ENCODE measurements around the gene SEM1. TPM values are rescaled to one million over a fixed set of nuclear protein-coding genes. Genes with fewer than 3 reads are reported as not detected.

SEM1 gene
- total and polyA plus RNA-seq, 3 experiments from 2014 or later, result 45.3 to 153 (median 48.6) TPM

GRCh38 chr7:96718107-96719003, 8.7 kb upstream of the SEM1 start:
- ChIA-PET POLR2A (no interaction called here), CTCF (no interaction called here)
- no peak for DNase-seq
- no peak overlapping the region for H3K27ac Mint-ChIP-seq
- H3K4me1 ChIP-seq (ENCODE audit: insufficient read depth, low read length), result no peaks in the 10 kb centered on the region
- H3K36me3 ChIP-seq (ENCODE audit: insufficient read depth, low read length), result no peaks in the 10 kb centered on the region
- H3K9me3 Mint-ChIP-seq, result peaks cover 0 to 8% (median 7%) of the 10 kb centered on the region in 5 donors
- H3K4me3 Mint-ChIP-seq, result no peak overlapping the region
- no peaks in the 10 kb centered on the region for H3K9me3 ChIP-seq (ENCODE audit: low read length)
- H3K27ac ChIP-seq (ENCODE audit: low read depth, low read length), result no peak overlapping the region
- H3K4me1 Mint-ChIP-seq, result no peaks in the 10 kb centered on the region
- H3K27me3 Mint-ChIP-seq, result peaks cover 34 to 76% of the 10 kb centered on the region in 2 donors
- no peaks in the 10 kb centered on the region for H3K36me3 Mint-ChIP-seq
- H3K4me3 ChIP-seq (ENCODE audit: low read length), result no peak overlapping the region
- H3K27me3 ChIP-seq (ENCODE audit: insufficient read depth, low read length, poor library complexity, severe bottlenecking), result peaks cover 7% of the 10 kb centered on the region

- peaks cover 13 to 22% (median 20%) of the 10 kb centered on the region in 3 donors for H3K4me1 Mint-ChIP-seq
- no peak for DNase-seq
- no peak overlapping the region for H3K4me3 Mint-ChIP-seq
- H3K4me3 ChIP-seq (ENCODE audit: low read length), result no peak overlapping the region
- H3K27ac ChIP-seq (ENCODE audit: low read depth, low read length), result no peak overlapping the region
- CTCF ChIA-PET, result no interaction called here
- peaks cover 0 to 10% (median 8%) of the 10 kb centered on the region in 3 donors for H3K36me3 Mint-ChIP-seq
- POLR2A ChIA-PET, result no interaction called here
- H3K27ac Mint-ChIP-seq, result no peak overlapping the region
- H3K9me3 Mint-ChIP-seq, result peaks cover 0 to 19% (median 13%) of the 10 kb centered on the region in 5 donors
- H3K36me3 ChIP-seq (ENCODE audit: insufficient read depth, low read length), result no peaks in the 10 kb centered on the region
- H3K27me3 ChIP-seq (ENCODE audit: insufficient read depth, low read length, poor library complexity, severe bottlenecking), result peaks cover 3% of the 10 kb centered on the region
- peaks cover 13 to 36% of the 10 kb centered on the region in 2 donors for H3K27me3 Mint-ChIP-seq
- H3K4me1 ChIP-seq (ENCODE audit: insufficient read depth, low read length), result peaks cover 11% of the 10 kb centered on the region
- H3K9me3 ChIP-seq (ENCODE audit: low read length), result no peaks in the 10 kb centered on the region
These were observed 3.4 kb upstream of the SEM1 start for GRCh38 chr7:96713037-96713436.

GRCh38 chr7:96710544-96710943, 898 bp upstream of the SEM1 start:
- no peak for DNase-seq
- Mint-ChIP-seq H3K9me3 (peaks cover 0 to 19% (median 10%) of the 10 kb centered on the region in 5 donors), H3K36me3 (peaks cover 4 to 23% (median 8%) of the 10 kb centered on the region in 3 donors), H3K4me1 (peaks cover 28 to 44% (median 43%) of the 10 kb centered on the region in 3 donors), H3K27me3 (peaks cover 3 to 12% of the 10 kb centered on the region in 2 donors), H3K4me3 (peak overlapping the region in 6 of 7 donors; percentile 93 to 100 (median 99)), H3K27ac (peak overlapping the region in 1 of 8 donors; percentile 79)
- peaks cover 21% of the 10 kb centered on the region for H3K4me1 ChIP-seq (ENCODE audit: insufficient read depth, low read length)
- no peaks in the 10 kb centered on the region for H3K27me3 ChIP-seq (ENCODE audit: insufficient read depth, low read length, poor library complexity, severe bottlenecking)
- ChIA-PET POLR2A (no interaction called here), CTCF (no interaction called here)
- no peaks in the 10 kb centered on the region for H3K36me3 ChIP-seq (ENCODE audit: insufficient read depth, low read length)
- no peak overlapping the region for H3K27ac ChIP-seq (ENCODE audit: low read depth, low read length)
- H3K4me3 ChIP-seq (ENCODE audit: low read length), result no peak overlapping the region
- H3K9me3 ChIP-seq (ENCODE audit: low read length), result no peaks in the 10 kb centered on the region

- Mint-ChIP-seq H3K27ac (peak overlapping the region; percentile 79 to 100 (median 98)), H3K9me3 (peaks cover 0 to 16% (median 9%) of the 10 kb centered on the region in 5 donors), H3K36me3 (peaks cover 4 to 34% (median 12%) of the 10 kb centered on the region in 3 donors), H3K4me3 (peak overlapping the region; percentile 93 to 100 (median 99)), H3K4me1 (peaks cover 40 to 57% (median 56%) of the 10 kb centered on the region in 3 donors), H3K27me3 (peaks cover 3 to 4% of the 10 kb centered on the region in 2 donors)
- H3K36me3 ChIP-seq (ENCODE audit: insufficient read depth, low read length), result no peaks in the 10 kb centered on the region
- H3K27me3 ChIP-seq (ENCODE audit: insufficient read depth, low read length, poor library complexity, severe bottlenecking), result no peaks in the 10 kb centered on the region
- ChIA-PET POLR2A (interaction anchor here (0.6 kb wide), 1 partner anchor 12 kb away, joined by 3 read pairs; no protein-coding TSS in a partner anchor), CTCF (no interaction called here)
- no peaks in the 10 kb centered on the region for H3K9me3 ChIP-seq (ENCODE audit: low read length)
- peaks cover 21% of the 10 kb centered on the region for H3K4me1 ChIP-seq (ENCODE audit: insufficient read depth, low read length)
- peak overlapping the region; percentile 92 for H3K27ac ChIP-seq (ENCODE audit: low read depth, low read length)
- H3K4me3 ChIP-seq (ENCODE audit: low read length), result peak overlapping the region; percentile 87
- no peak for DNase-seq
These were observed 774 bp downstream of the SEM1 start for GRCh38 chr7:96708872-96709271.

- Mint-ChIP-seq H3K36me3 (peaks cover 4 to 35% (median 12%) of the 10 kb centered on the region in 3 donors), H3K27me3 (peaks cover 0 to 3% of the 10 kb centered on the region in 2 donors), H3K27ac (peak overlapping the region in 5 of 8 donors; percentile 2 to 99 (median 68)), H3K4me1 (peaks cover 46 to 64% (median 60%) of the 10 kb centered on the region in 3 donors), H3K4me3 (peak overlapping the region; percentile 93 to 100 (median 99)), H3K9me3 (peaks cover 0 to 10% (median 6%) of the 10 kb centered on the region in 5 donors)
- ChIA-PET POLR2A (interaction anchor here (0.6 kb wide), 1 partner anchor 11 kb away, joined by 3 read pairs; no protein-coding TSS in a partner anchor), CTCF (no interaction called here)
- H3K4me1 ChIP-seq (ENCODE audit: insufficient read depth, low read length), result peaks cover 26% of the 10 kb centered on the region
- no peak for DNase-seq
- no peaks in the 10 kb centered on the region for H3K9me3 ChIP-seq (ENCODE audit: low read length)
- no peaks in the 10 kb centered on the region for H3K27me3 ChIP-seq (ENCODE audit: insufficient read depth, low read length, poor library complexity, severe bottlenecking)
- H3K36me3 ChIP-seq (ENCODE audit: insufficient read depth, low read length), result no peaks in the 10 kb centered on the region
- H3K27ac ChIP-seq (ENCODE audit: low read depth, low read length), result no peak overlapping the region
- peak overlapping the region; percentile 87 for H3K4me3 ChIP-seq (ENCODE audit: low read length)
These were observed 1.5 kb downstream of the SEM1 start for GRCh38 chr7:96707901-96708774.

- H3K4me1 Mint-ChIP-seq, result peaks cover 74 to 96% (median 90%) of the 10 kb centered on the region in 3 donors
- peaks cover 4 to 42% (median 9%) of the 10 kb centered on the region in 3 donors for H3K36me3 Mint-ChIP-seq
- no peaks in the 10 kb centered on the region for H3K9me3 Mint-ChIP-seq
- no peak overlapping the region for H3K4me3 Mint-ChIP-seq
- Histone ChIP-seq H3K36me3 (ENCODE audit: insufficient read depth, low read length) (no peaks in the 10 kb centered on the region), H3K4me1 (ENCODE audit: insufficient read depth, low read length) (peaks cover 38% of the 10 kb centered on the region), H3K27me3 (ENCODE audit: insufficient read depth, low read length, poor library complexity, severe bottlenecking) (no peaks in the 10 kb centered on the region), H3K27ac (ENCODE audit: low read depth, low read length) (no peak overlapping the region), H3K4me3 (ENCODE audit: low read length) (no peak overlapping the region), H3K9me3 (ENCODE audit: low read length) (no peaks in the 10 kb centered on the region)
- CTCF ChIA-PET, result no interaction called here
- no peak for DNase-seq
- POLR2A ChIA-PET, result no interaction called here
- H3K27ac Mint-ChIP-seq, result no peak overlapping the region
- no peaks in the 10 kb centered on the region for H3K27me3 Mint-ChIP-seq
These were observed 8.4 kb downstream of the SEM1 start for GRCh38 chr7:96701258-96701657.

GRCh38 chr7:96700516-96700915, 9.1 kb downstream of the SEM1 start:
- H3K36me3 Mint-ChIP-seq, result peaks cover 4 to 38% (median 5%) of the 10 kb centered on the region in 3 donors
- Histone ChIP-seq H3K27ac (ENCODE audit: low read depth, low read length) (no peak overlapping the region), H3K36me3 (ENCODE audit: insufficient read depth, low read length) (no peaks in the 10 kb centered on the region), H3K4me1 (ENCODE audit: insufficient read depth, low read length) (peaks cover 38% of the 10 kb centered on the region), H3K27me3 (ENCODE audit: insufficient read depth, low read length, poor library complexity, severe bottlenecking) (no peaks in the 10 kb centered on the region), H3K9me3 (ENCODE audit: low read length) (no peaks in the 10 kb centered on the region), H3K4me3 (ENCODE audit: low read length) (no peak overlapping the region)
- no peak overlapping the region for H3K4me3 Mint-ChIP-seq
- no peak overlapping the region for H3K27ac Mint-ChIP-seq
- no peaks in the 10 kb centered on the region for H3K9me3 Mint-ChIP-seq
- no peak for DNase-seq
- no peaks in the 10 kb centered on the region for H3K27me3 Mint-ChIP-seq
- CTCF ChIA-PET, result no interaction called here
- H3K4me1 Mint-ChIP-seq, result peaks cover 78 to 97% (median 93%) of the 10 kb centered on the region in 3 donors
- POLR2A ChIA-PET, result no interaction called here

Measured in CD8-positive, alpha-beta memory T cell (primary cell).